HepG2 (cell line): Measurements from ENCODE around the gene LGI4. TPM values are rescaled to one million over a fixed set of nuclear protein-coding genes. Genes with fewer than 3 reads are reported as not detected.

Experiments
- GRHL1 ChIP-seq: sonication (generic); formaldehyde crosslinking; conservative IDR thresholded peaks from 2 replicates; pipeline ENCODE4 v1.8.0; 2022; ENCODE audit warnings: missing genetic modification reagents
- KIAA2018 ChIP-seq: sonication (generic); formaldehyde crosslinking; IDR thresholded peaks from 2 replicates; pipeline ENCODE4 v1.5.0; 2020; ENCODE audit warnings: mild to moderate bottlenecking, missing genetic modification reagents, borderline replicate concordance
- NONO ChIP-seq, 2 experiments: fragments of 450-650 bp in 1 of 2; sonication (generic) in 1 of 2; formaldehyde crosslinking in 1 of 2; IDR thresholded peaks in 1 of 2; conservative IDR thresholded peaks in 1 of 2; 2 replicates each; pipeline versions ENCODE4 v1.6.1 to v1.8.0; 2017 to 2022; ENCODE audit warnings: mild to moderate bottlenecking in 1 of 2, missing genetic modification reagents in 1 of 2, moderate library complexity in 1 of 2
- PITX1 ChIP-seq: sonication (generic); formaldehyde crosslinking; IDR thresholded peaks from 2 replicates; pipeline ENCODE4 v1.5.1; 2020; ENCODE audit warnings: mild to moderate bottlenecking, missing genetic modification reagents
- SMC3 ChIP-seq: IDR thresholded peaks from 2 replicates; pipeline ENCODE4 v1.6.1; 2011; ENCODE audit warnings: low read length, improper control_type of control experiment
- TFDP1 ChIP-seq: IDR thresholded peaks from 2 replicates; pipeline ENCODE4 v1.6.1; 2016; ENCODE audit warnings: missing compliant biosample characterization, missing genetic modification reagents, borderline replicate concordance
- ZBTB33 ChIP-seq: sonication (generic); formaldehyde crosslinking; IDR thresholded peaks from 2 replicates; pipeline ENCODE4 v1.4.0; 2020; ENCODE audit warnings: missing genetic modification reagents
- ZFP1 ChIP-seq: IDR thresholded peaks from 2 replicates; pipeline ENCODE4 v1.6.1; 2016
- polyA plus RNA-seq, 8 experiments: library from polyadenylated mRNA; depleted of rRNA in 3 of 8; stranded (reverse) in 7 of 8; unstranded in 1 of 8; fragments of >200 nt; fragmentation: Illumina TruSeq in 4 of 8; extraction: Trizol in 4 of 8; gene quantifications; 2 replicates each; pipeline versions ENCODE4 v1.2.1 to v1.2.3, GENCODE V29; 2011 to 2016; ENCODE audit warnings: low read depth in 4 of 8, missing spikeins in 1 of 8, mixed read lengths in 1 of 8; ENCODE audit not compliant: insufficient read depth in 1 of 8
- total RNA-seq, 5 experiments: library from RNA; depleted of rRNA; stranded (reverse); fragments of >200 nt; fragmentation: Illumina TruSeq; extraction: Trizol; gene quantifications; 2 replicates each; pipeline ENCODE4 v1.2.3, GENCODE V29; 2016; ENCODE audit warnings: low read depth in 1 of 5

Gene LGI4
- total and polyA plus RNA-seq, 2 of the 13 experiments (the other 11 are each of a cell fraction or from before 2014, with no cell fraction given): 2.8 TPM; not detected in 1

- TF ChIP-seq SMC3 (peak; percentile 51), ZFP1 (CRISPR knock-in tag) (no peak), TFDP1 (CRISPR knock-in tag) (0 out of 2 replicates have a peak, but pooled peaks have one; percentile 15), ZBTB33 (CRISPR knock-in tag) (0 out of 2 replicates have a peak, but pooled peaks have one; percentile 16), PITX1 (no peak), KIAA2018 (CRISPR knock-in tag) (no peak), NONO (IDR thresholded peaks at IDR 0.05) (no peak), NONO (CRISPR knock-in tag; conservative IDR thresholded peaks at IDR 0.05) (no peak), GRHL1 (no peak)
- TF ChIP-seq, all 625 proteins: peak for 11
Measured at GRCh38 chr19:35090506-35091214, 44.2 kb downstream of the LGI4 start (continued).
